SIG-M5 treated with dmso at 0.1 percent for 504 hours (cell line): ENCODE data around the gene PRR15L.
"Not testable (repeated sequence)": the region's sequence is repeated elsewhere in the genome, so short reads cannot be mapped to it uniquely, and the experiment has no call there.

Experiments used
- DNase-seq: peaks from one replicate; lab custom pipeline; 2025; ENCODE audit not compliant: unreplicated experiment; lab: John Stamatoyannopoulos, UW

Gene PRR15L

GRCh38 chr17:47989159-47989558, 31.5 kb upstream of the PRR15L start:
- no peak for DNase-seq

- not testable (repeated sequence) for DNase-seq
Observed at GRCh38 chr17:47988445-47988844, 30.8 kb upstream of the PRR15L start.

GRCh38 chr17:47987240-47987835, 29.7 kb upstream of the PRR15L start:
- no peak for DNase-seq

GRCh38 chr17:47986520-47986919, 28.8 kb upstream of the PRR15L start:
- no peak for DNase-seq

- no peak for DNase-seq
Observed at GRCh38 chr17:47983492-47984223, 26.0 kb upstream of the PRR15L start.

- no peak for DNase-seq
Observed at GRCh38 chr17:47982645-47983390, 25.1 kb upstream of the PRR15L start.

- DNase-seq = no peak
Observed at GRCh38 chr17:47982091-47982617, 24.5 kb upstream of the PRR15L start.

GRCh38 chr17:47981462-47981861, 23.8 kb upstream of the PRR15L start:
- no peak for DNase-seq

GRCh38 chr17:47980541-47980940, 22.9 kb upstream of the PRR15L start:
- DNase-seq = no peak

- peak; percentile 61 for DNase-seq
Observed at GRCh38 chr17:47978324-47978723, 20.6 kb upstream of the PRR15L start.

GRCh38 chr17:47975823-47976205, 18.1 kb upstream of the PRR15L start:
- no peak for DNase-seq

GRCh38 chr17:47975189-47975822, 17.6 kb upstream of the PRR15L start:
- DNase-seq = no peak

- no peak for DNase-seq
Observed at GRCh38 chr17:47973541-47973940, 15.9 kb upstream of the PRR15L start.

GRCh38 chr17:47970725-47971499, 13.2 kb upstream of the PRR15L start, which contains the start of gene CDK5RAP3:
CDK5RAP3 (plus strand) TSS chr17:47971113; CDS start chr17:47971147, 34 bp downstream.
- DNase-seq = peak; percentile 100

GRCh38 chr17:47969930-47970724, 12.4 kb upstream of the PRR15L start:
- no peak for DNase-seq

- no peak for DNase-seq
Observed at GRCh38 chr17:47968836-47969235, 11.2 kb upstream of the PRR15L start.

- DNase-seq = no peak
Observed at GRCh38 chr17:47967607-47968252, 10.0 kb upstream of the PRR15L start.

- no peak for DNase-seq
Observed at GRCh38 chr17:47966079-47966519, 8.4 kb upstream of the PRR15L start.

GRCh38 chr17:47964856-47965255, 7.2 kb upstream of the PRR15L start:
- no peak for DNase-seq
